Stimulated activated CD8-positive, alpha-beta memory T cell treated with anti-CD3 and anti-CD28 coated beads, Interleukin-15, amount 100 ng/mL, for 4 hours (primary cell): ENCODE data around the gene PGAP3.
A peak's percentile ranks its signal among the peaks of the same experiment; 100 is the strongest.

Experiments
- DNase-seq, 2 donors: peaks; one replicate each; pipeline ENCODE4 v3.0.0-alpha.2; 2020; ENCODE audit warnings: low read depth in 2 of 2

PGAP3 gene

DNA sequence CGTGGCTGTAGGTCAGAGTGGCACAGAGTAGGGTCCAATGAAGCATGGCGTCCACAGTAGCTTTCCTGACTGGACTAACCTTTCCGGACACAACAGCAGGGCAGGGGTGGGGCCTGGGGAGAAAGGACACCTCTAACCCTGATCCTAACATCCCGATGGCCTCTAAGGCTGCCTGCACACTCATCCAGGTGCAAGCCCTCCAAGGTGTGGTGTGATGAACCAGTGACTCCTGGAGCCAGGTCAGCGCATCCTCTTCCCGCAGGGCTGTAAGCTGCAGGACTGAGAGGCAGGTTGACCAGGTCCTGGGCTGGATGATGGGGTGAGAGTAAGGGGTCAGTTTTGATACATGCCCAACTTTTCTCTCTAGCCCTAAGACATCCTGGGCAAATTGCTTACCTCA lies 8.9 kb upstream of the PGAP3 start:
- no peak for DNase-seq

GRCh38 chr17:39695089-39695474 lies 7.2 kb upstream of the PGAP3 start:
- no peak for DNase-seq

DNA sequence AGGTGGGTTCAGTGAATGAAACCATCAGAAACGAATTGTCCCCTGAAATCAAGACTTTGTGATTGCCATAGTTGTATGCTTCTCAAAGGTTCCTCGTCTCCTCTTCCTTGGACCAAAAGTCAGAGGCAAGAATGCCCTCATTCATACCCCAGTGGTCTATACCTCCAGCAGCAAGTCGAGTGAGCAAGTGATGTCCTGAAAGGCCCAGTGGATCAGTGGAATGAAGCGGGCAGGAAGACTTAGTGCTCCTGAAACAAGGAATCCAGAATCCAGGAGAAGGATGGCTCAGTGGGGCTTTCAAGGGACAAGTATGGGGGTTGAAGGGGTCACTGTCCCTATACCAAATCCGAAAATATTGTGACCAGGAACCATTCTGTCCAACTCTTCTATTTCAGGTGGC lies 6.7 kb upstream of the PGAP3 start:
- no peak for DNase-seq

GRCh38 chr17:39688945-39689344 lies 1.1 kb upstream of the PGAP3 start:
- DNase-seq = no peak

DNA sequence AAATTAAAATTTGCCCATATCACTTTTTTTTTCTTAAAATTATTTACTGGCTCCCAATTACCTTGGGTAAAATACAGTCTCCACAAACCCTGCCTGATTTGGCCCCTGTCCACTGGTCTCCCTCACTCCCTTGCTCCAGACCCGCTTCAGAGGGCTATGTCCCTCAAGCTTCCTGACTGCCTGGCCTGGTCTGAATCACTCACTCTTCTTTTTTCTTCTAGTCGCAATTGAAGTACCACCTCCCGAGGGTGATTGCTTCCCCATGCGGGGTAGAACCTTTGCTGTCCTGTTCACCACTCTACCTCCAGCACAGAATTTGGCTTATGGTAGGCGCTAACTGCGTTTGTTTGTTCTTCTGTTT lies 598 bp upstream of the PGAP3 start:
- DNase-seq = no peak

DNA sequence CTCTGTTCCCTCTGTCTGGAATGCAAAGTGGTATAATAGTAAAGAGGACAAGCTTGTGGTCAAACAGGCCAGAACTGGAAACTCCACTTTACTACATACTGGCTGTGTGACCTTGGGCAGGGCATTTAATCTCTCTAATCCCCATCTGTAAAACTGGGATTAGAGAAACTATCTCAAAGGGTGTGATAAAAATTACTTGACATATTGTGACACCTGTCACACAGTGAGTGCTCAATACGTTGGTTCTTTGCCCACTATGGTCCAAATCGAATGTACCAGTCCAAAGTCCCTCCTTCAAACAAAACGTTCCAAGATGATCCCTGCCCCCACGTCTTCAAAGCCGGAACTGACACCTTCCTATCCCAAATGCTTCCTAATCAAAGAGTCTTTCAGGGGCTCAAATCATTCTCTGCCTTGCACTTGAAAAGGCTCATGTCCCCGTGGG lies 734 bp downstream of the PGAP3 start:
- DNase-seq = no peak

DNA sequence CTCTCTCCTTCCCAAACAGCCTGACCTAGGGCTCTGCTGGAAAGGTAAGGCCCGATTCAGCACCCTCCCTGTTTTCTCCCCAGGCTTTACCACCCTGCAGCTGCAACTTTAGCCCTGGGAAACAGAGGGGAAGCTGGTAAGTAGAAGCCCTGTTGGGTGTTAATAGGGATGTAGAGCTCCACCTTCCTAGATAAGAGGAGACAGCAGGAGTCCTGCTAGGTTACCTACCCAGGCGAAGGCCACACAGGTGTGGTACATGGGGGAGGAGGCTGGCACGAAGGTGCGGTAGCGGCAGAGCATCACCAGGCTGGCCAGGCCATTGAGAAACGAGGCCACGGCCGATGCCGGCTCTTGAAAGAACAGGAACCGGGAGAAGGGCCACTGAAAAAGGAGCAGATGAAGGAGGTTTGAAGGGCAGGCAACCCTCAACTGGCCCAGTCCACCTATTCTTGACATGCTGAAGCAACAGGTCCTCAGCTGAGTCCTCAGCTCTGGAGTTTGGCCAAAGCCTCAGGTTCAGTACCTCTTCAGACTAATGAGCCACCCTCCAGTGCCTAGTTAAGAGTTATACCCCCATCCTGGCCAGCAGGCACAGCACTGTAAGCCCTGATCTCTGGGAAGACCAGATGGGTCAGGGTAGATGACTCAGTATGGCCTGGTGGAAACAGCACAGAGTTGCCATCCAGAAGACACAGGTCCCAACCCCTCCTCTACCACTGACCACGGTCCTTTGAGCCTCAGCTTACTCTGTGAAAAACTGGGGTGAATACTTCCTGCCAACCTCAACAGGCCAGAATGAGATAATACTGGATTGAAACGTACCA lies 3.3 kb downstream of the PGAP3 start:
- no peak for DNase-seq

DNA sequence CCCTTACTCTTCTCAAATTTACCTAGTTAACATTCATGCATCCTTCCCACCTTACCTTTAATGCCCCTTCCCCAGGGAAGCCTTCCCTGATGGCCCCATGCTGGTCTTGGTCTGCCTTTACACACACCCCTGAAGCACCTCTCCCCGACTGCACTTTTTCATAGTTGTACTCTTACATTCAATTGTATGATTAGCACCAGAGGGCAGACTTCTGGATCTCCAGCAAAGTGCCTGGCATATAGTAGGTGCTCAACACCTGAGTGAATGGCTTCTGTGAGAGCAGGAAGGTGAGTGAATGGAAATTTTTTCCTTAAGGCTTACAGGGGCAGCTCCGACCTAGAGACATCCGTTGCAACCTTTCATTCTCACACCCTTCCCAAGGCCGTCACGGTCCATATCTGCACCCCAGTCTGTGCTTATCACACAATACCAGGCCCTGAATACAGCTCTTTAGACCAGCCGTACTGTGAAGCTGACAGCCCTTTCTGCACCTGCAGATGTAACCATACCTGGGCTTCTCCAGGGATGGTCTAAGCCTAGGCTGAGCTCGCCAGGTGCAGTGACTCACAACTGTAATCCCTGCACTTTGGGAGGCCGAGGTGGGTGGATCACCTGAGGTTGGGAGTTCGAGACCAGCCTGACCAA lies 4.4 kb downstream of the PGAP3 start:
- DNase-seq = no peak

DNA sequence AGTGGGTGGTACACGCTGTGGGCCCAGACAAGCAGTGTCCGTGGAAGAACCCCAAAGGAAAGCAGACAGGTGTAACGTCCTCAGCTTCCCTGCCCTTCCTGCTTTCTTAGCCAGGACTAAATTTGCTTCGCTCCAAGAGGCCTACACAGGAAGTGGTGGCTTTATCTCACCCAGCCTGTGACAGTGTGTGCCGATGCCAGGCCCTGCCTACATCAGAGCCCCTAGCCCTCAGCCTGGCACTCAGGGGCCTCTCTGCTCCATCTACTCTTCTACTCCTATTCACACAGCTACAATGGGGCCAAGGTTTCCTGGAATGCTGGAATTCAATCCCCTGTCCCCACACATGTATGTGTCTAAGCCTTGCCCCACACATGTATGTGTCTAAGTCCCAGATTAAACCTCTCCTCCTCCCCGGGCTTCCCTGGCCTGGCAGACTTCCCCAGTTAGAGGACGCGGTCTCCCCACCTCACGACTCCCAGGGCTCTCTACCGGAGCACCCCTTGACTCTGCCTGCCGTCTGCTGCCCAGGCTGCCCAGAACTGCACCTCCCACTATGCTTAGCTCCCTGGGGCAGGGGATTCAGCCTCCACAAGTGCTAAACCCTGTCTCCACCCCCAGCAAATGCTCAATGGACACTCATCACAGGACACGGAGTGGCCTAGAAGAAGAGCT lies 8.2 kb downstream of the PGAP3 start:
- peak in 1 of 2 donors; percentile 12 for DNase-seq

GRCh38 chr17:39678340-39679116 lies 9.3 kb downstream of the PGAP3 start:
- no peak for DNase-seq

DNA sequence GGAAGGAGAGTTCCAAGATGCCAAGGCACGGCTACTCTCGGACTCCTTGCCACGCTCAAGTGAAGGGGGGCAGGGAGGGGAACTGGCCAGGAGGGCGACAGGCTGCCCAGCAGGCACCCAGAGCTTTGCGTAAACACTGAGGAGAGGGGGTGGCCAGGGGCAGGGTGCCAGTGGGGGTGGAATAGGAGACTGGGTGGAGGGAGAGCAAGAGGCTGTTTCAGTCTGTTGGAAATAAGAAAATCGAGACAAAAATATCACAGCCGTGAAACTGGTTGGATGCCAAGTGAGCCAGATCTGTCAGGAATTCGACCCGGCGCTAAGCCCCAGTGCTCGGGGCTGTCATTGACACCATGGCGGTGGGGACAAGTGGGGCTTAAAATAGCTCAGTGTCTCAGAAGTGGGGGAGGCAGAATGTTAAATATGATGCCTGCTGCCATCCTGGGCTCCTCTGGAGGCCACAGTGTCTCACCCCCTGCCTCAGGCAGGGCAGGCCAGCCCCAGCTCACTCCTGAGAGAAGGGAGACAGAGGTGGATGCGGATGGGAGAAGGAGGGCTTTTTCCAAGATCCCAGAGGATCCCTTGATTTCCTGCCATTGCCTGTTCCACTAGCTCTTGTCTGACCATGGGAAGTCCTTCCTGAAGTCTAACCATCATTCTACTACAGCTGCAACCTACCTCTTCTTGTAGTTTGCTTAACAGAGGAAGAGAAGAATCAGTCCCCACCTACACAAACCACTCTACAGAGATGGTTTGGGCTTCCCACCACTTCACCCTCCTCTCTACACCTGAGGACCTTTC lies 10.1 kb downstream of the PGAP3 start:
- no peak for DNase-seq

- DNase-seq = no peak
These were observed 10.8 kb downstream of the PGAP3 start for GRCh38 chr17:39677072-39677471.

- DNase-seq = peak in 1 of 2 donors; percentile 20
These were observed 11.5 kb downstream of the PGAP3 start for GRCh38 chr17:39676198-39676819.

GRCh38 chr17:39675390-39676082 lies 12.3 kb downstream of the PGAP3 start:
- no peak for DNase-seq

DNA sequence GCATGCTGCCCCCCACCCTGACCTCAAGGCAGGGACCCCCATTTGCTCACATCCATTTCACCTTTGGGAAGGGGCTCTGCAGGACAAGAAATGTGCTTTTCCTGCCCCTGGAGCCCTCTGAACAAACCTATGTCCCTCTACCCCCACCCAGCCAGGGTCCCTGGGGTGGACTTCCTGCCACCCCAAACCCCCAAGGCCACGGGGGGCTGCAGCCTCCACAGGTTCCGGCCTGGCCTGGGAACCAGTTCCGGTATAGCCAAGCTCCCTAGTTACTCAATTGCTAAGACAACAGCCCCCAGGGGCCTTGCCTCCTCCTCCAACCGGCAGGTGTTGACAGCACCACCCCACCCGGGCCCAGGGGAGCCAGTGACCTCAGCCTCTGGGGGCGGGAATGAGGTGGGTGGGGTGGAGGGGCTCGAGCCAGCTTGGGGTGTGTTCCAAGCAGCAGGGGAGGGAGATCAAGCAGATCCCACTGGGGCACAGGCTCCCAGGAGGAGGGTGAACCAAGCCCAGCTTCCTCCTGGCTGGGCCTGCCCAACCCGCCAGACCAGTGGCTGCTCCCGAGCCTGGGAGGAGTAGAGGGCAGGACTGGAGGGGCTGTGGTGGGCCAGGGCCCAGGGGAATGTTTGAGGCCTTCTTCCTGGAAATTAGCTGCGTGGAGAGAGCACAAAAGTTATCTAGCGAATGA lies 13.0 kb downstream of the PGAP3 start:
- no peak for DNase-seq

GRCh38 chr17:39674179-39674578 lies 13.7 kb downstream of the PGAP3 start:
- DNase-seq = no peak

- DNase-seq = no peak
These were observed 14.3 kb downstream of the PGAP3 start for GRCh38 chr17:39673335-39674081.

DNA sequence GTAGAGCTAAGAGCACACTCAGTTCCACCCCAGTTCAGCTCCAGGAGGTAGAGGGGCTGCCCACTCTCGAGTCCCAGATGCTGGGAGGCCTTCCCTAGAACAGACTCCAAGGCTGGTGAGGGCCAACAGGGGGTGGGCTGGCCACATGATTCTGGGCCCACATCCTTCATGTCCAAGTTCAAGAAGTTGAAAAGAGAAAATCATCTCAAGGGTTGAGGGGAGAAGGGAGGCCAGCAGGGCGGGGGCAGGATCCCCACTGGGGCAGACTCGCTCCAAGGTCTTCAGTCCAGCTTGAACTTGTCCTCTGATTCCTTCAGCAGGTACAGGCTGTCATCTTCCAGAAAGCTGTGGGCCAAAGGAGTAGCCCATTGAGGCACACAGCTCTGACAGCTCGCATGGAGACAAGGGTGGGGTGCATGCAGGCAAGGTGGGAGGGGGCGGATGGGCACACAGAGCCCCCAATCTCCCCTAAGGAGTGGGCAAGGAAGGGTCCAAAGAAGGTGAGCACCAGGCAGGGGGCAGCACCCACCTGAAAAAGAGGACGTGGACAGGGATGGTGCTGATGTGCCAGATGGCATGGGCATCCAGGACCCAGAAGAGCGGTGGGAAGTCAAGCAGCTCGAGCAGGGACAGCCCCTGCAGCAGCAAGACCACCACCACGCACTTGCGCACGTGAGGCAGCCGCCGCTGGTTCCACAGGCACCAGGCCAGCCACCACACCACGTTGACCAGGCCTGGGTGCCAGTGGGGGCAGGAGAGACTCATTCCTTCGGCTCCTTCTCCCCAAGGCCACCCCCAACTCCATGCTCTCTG lies 15.1 kb downstream of the PGAP3 start:
- DNase-seq = no peak
